Right renal pelvis (tissue), 4 donors: ENCODE results near the gene CDC42BPG. TPM values are rescaled to one million over a fixed set of nuclear protein-coding genes. Genes with fewer than 3 reads are reported as not detected.

ENCODE experiments used
- polyA plus RNA-seq, 4 donors: library from polyadenylated mRNA; unstranded; fragments of 120-200 nt; gene quantifications; one replicate each; pipeline ENCODE4 v1.2.1, GENCODE V29; 2013; ENCODE audit not compliant: insufficient read length in 4 of 4

Gene CDC42BPG
- polyA plus RNA-seq, 4 donors: 4.4 to 7.1 (median 5.4) TPM

Other genes with a start within 250 kb of the CDC42BPG start
- gene NRXN2, start 121.5 kb downstream of the CDC42BPG start, polyA plus RNA-seq: 10 to 100 TPM; 15.5 to 27.8 (median 17.0) TPM
- 1 to 10 TPM; 3.3 to 6.4 (median 5.4) TPM for gene RASGRP2, start 100.5 kb downstream of the CDC42BPG start, polyA plus RNA-seq
- gene PYGM, start 84.7 kb downstream of the CDC42BPG start, polyA plus RNA-seq: 1 to 10 TPM; 1.5 to 3.0 (median 2.5) TPM
- gene SF1, start 66.1 kb downstream of the CDC42BPG start, polyA plus RNA-seq: 100 to 1,000 TPM; 304 to 417 (median 318) TPM
- 10 to 100 TPM; 21.4 to 21.5 (median 21.4) TPM for gene MAP4K2, start 41.4 kb downstream of the CDC42BPG start, polyA plus RNA-seq
- gene MEN1, start 34.1 kb downstream of the CDC42BPG start, polyA plus RNA-seq: 10 to 100 TPM; 35.0 to 46.6 (median 40.6) TPM
- gene EHD1, start 34.0 kb upstream of the CDC42BPG start, polyA plus RNA-seq: 10 to 100 TPM; 54.1 to 69.5 (median 60.5) TPM
- 10 to 100 TPM; 15.5 to 25.9 (median 16.5) TPM for gene ATG2A, start 72.6 kb upstream of the CDC42BPG start, polyA plus RNA-seq
- 10 to 100 TPM; 14.9 to 18.8 (median 17.9) TPM for gene PPP2R5B, start 80.0 kb upstream of the CDC42BPG start, polyA plus RNA-seq
- 1 to 10 TPM in 3 of 4 donors, under 1 TPM in 1; 0.54 to 2.8 (median 1.9) TPM for gene GPHA2, start 91.2 kb upstream of the CDC42BPG start, polyA plus RNA-seq
- gene MAJIN, start 127.5 kb upstream of the CDC42BPG start, polyA plus RNA-seq: 1 to 10 TPM in 2 of 4 donors, under 1 TPM in 2; 0.80 to 1.5 (median 1.00) TPM
- gene BATF2, start 152.3 kb upstream of the CDC42BPG start, polyA plus RNA-seq: 1 to 10 TPM; 3.2 to 3.5 (median 3.3) TPM
- 10 to 100 TPM; 52.3 to 70.2 (median 59.7) TPM for gene ARL2, start 169.5 kb upstream of the CDC42BPG start, polyA plus RNA-seq
- gene SNX15, start 182.8 kb upstream of the CDC42BPG start, polyA plus RNA-seq: 10 to 100 TPM; 31.1 to 33.5 (median 31.9) TPM
- gene SAC3D1, start 196.6 kb upstream of the CDC42BPG start, polyA plus RNA-seq: 10 to 100 TPM; 11.6 to 16.2 (median 12.6) TPM
- gene NAALADL1, start 213.9 kb upstream of the CDC42BPG start, polyA plus RNA-seq: 10 to 100 TPM; 12.0 to 16.2 (median 13.1) TPM
- 10 to 100 TPM; 15.6 to 21.7 (median 18.7) TPM for gene CDCA5, start 239.4 kb upstream of the CDC42BPG start, polyA plus RNA-seq
- gene ZFPL1, start 239.6 kb upstream of the CDC42BPG start, polyA plus RNA-seq: 10 to 100 TPM; 31.8 to 38.9 (median 32.7) TPM